Vagina (tissue), 2 donors: ENCODE results near the gene C10orf95. TPM values are rescaled to one million over a fixed set of nuclear protein-coding genes. Genes with fewer than 3 reads are reported as not detected.

ENCODE experiments used
- DNase-seq, 2 donors: peaks; one replicate each; pipeline ENCODE4 v3.0.0-alpha.2; 2017; ENCODE audit errors: extremely low spot score in 2 of 2
- H3K27ac ChIP-seq: fragments of 200-600 bp; sonication (generic); one replicate; pipeline ENCODE4 v1.5.1; 2019
- H3K27me3 ChIP-seq: fragments of 200-600 bp; sonication (generic); one replicate; pipeline ENCODE4 v1.5.1; 2019
- H3K36me3 ChIP-seq, 2 donors: fragments of 200-600 bp; sonication (generic); one replicate each; pipeline ENCODE4 v1.5.1; 2017 to 2019
- H3K4me1 ChIP-seq: fragments of 200-600 bp; sonication (generic); one replicate; pipeline ENCODE4 v1.5.1; 2019
- H3K4me3 ChIP-seq, 2 donors: fragments of 200-600 bp; sonication (generic); 1 replicate in 1 of 2; 2 replicates in 1 of 2; pipeline ENCODE4 v1.5.1; 2016 to 2019
- H3K9me3 ChIP-seq: fragments of 200-600 bp; sonication (generic); one replicate; pipeline ENCODE4 v1.5.1; 2019
- POLR2A ChIP-seq, 2 donors: fragments of 450-650 bp; IDR thresholded peaks; one replicate each; pipeline ENCODE4 v1.6.1; 2017; ENCODE audit warnings: antibody characterized with exemption in 2 of 2, mild to moderate bottlenecking in 2 of 2, moderate library complexity in 2 of 2
- POLR2AphosphoS5 ChIP-seq, 2 donors: sonication (generic); formaldehyde crosslinking; IDR thresholded peaks; one replicate each; pipeline ENCODE4 v1.9.0; 2017; ENCODE audit warnings: antibody characterized with exemption in 2 of 2, mild to moderate bottlenecking in 2 of 2, low read depth in 1 of 2; ENCODE audit not compliant: insufficient read depth in 1 of 2
- intact Hi-C: fragments of 100-400 bp; cut with DNase I; formaldehyde crosslinking; loops from one replicate; pipeline ENCODE4 v1.15.1; 2023
- total RNA-seq: library from RNA; depleted of rRNA; stranded (reverse); fragments of >200 nt; gene quantifications from one replicate; pipeline ENCODE4 v1.2.3, GENCODE V29; 2016
- TF ChIP-seq, protein P1 (sequence below), 3 experiments: fragments of 450-650 bp in 2 of 3; fragments of 200-600 bp in 1 of 3; sonication (generic) in 1 of 3; IDR thresholded peaks; one replicate each; pipeline ENCODE4 v1.5.1; 2017 to 2019; ENCODE audit warnings: antibody characterized with exemption in 3 of 3, mild to moderate bottlenecking in 2 of 3, moderate library complexity in 2 of 3

C10orf95 gene
- total RNA-seq, 1 donor from 2014 or later = not detected

DNA sequence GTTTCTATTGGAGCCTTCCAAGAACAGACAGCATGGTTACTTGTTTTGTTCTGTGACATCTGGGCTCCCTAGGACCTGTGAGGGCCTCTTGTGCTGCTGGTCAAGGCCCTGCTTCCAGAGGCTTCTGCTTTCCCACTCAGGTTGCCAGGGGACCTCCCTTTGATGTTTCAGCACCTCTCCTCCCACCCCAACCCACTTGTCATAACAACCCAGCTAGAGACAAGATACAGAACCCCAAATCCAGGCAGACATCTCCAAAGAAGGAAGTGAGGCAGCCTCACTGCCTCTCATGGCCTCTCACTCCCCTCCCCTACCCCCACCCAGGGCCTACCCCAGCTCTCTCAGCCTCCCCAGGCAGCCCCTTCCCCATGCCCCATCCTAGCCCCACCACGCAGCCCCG lies 44.5 kb downstream of the C10orf95 start:
- intact Hi-C loops = no loop called here

DNA sequence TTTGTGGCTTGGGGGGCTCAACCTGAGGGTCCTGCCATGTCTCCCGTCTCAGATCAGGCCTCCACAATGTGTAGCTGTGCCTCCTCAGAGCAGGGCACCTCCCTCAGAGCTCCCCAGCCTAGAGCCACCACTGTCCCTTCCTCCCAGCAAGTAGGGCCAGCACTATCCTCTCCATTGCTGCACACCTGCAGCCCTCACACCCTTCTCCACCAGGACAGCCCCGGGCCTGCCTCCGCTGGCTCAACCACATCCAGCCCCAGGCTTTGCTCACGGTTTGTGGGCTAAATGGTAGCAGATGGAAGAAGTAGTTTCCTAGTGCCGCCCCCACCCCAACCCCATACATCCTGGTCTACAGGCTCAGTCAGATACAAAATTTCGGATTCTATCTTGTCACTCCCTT lies 45.7 kb downstream of the C10orf95 start:
- Histone ChIP-seq H3K4me1 (peaks cover 23% of the 10 kb centered on the region), H3K36me3 (no peaks in the 10 kb centered on the region)
- intact Hi-C loops = no loop called here

More for the DNA sequence above, 44.5 kb downstream of the C10orf95 start:
- H3K36me3 ChIP-seq = no peaks in the 10 kb centered on the region
- H3K4me1 ChIP-seq = peaks cover 27% of the 10 kb centered on the region
- TF ChIP-seq POLR2AphosphoS5 (IDR thresholded peaks at IDR 0.05; ENCODE audit: insufficient read depth in 1 of 2, low read depth in 1 of 2) = peak in 1 of 2 donors; percentile 16
- TF ChIP-seq, protein P1, sequence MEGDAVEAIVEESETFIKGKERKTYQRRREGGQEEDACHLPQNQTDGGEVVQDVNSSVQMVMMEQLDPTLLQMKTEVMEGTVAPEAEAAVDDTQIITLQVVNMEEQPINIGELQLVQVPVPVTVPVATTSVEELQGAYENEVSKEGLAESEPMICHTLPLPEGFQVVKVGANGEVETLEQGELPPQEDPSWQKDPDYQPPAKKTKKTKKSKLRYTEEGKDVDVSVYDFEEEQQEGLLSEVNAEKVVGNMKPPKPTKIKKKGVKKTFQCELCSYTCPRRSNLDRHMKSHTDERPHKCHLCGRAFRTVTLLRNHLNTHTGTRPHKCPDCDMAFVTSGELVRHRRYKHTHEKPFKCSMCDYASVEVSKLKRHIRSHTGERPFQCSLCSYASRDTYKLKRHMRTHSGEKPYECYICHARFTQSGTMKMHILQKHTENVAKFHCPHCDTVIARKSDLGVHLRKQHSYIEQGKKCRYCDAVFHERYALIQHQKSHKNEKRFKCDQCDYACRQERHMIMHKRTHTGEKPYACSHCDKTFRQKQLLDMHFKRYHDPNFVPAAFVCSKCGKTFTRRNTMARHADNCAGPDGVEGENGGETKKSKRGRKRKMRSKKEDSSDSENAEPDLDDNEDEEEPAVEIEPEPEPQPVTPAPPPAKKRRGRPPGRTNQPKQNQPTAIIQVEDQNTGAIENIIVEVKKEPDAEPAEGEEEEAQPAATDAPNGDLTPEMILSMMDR (IDR thresholded peaks at IDR 0.05) = no peak
- H3K4me3 ChIP-seq = no peak overlapping the region
- no peaks in the 10 kb centered on the region for H3K9me3 ChIP-seq
- no peak overlapping the region for H3K27ac ChIP-seq
- DNase-seq = no peak
- peaks cover 6% of the 10 kb centered on the region for H3K27me3 ChIP-seq

DNA sequence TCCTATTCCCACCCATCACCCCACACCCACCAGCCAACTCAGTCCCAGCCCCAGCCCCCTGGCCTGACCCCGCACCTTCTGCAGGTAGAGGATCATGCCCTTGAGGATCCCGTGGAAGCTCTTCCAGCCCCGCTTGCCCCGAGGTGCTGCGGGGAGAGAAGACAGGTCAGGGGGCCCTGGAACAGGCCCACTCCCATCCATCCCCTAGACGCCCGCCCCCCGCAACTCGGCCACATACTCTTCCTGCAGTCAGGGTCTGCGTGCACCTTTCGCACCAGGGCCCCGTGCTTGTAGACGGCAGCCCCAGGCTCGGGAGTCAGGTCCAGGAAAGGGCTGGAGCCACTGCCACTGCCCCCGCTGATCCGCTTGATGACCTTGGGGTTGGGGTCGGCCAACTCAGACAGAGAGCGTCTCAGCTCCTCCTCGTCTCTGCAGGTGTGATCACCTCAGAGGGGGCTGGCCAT lies 46.2 kb downstream of the C10orf95 start:
- Histone ChIP-seq H3K4me1 (peaks cover 20% of the 10 kb centered on the region), H3K27ac (no peak overlapping the region), H3K4me3 (no peak overlapping the region), H3K9me3 (no peaks in the 10 kb centered on the region), H3K27me3 (peaks cover under 1% of the 10 kb centered on the region), H3K36me3 (no peaks in the 10 kb centered on the region)
- no peak for DNase-seq
- TF ChIP-seq, protein P1 (IDR thresholded peaks at IDR 0.05) = no peak
- TF ChIP-seq POLR2A (IDR thresholded peaks at IDR 0.05) = no peak
- no peak for TF ChIP-seq POLR2AphosphoS5 (IDR thresholded peaks at IDR 0.05; ENCODE audit: insufficient read depth in 1 of 2, low read depth in 1 of 2)
- intact Hi-C loops = no loop called here

More for the DNA sequence above, 45.7 kb downstream of the C10orf95 start:
- H3K9me3 ChIP-seq = no peaks in the 10 kb centered on the region
- DNase-seq = no peak
- no peak overlapping the region for H3K4me3 ChIP-seq
- peaks cover 5% of the 10 kb centered on the region for H3K27me3 ChIP-seq
- H3K27ac ChIP-seq = no peak overlapping the region
- TF ChIP-seq POLR2A (IDR thresholded peaks at IDR 0.05) = no peak
- TF ChIP-seq, protein P1 (IDR thresholded peaks at IDR 0.05) = no peak
- TF ChIP-seq POLR2AphosphoS5 (IDR thresholded peaks at IDR 0.05; ENCODE audit: insufficient read depth in 1 of 2, low read depth in 1 of 2) = no peak

DNA sequence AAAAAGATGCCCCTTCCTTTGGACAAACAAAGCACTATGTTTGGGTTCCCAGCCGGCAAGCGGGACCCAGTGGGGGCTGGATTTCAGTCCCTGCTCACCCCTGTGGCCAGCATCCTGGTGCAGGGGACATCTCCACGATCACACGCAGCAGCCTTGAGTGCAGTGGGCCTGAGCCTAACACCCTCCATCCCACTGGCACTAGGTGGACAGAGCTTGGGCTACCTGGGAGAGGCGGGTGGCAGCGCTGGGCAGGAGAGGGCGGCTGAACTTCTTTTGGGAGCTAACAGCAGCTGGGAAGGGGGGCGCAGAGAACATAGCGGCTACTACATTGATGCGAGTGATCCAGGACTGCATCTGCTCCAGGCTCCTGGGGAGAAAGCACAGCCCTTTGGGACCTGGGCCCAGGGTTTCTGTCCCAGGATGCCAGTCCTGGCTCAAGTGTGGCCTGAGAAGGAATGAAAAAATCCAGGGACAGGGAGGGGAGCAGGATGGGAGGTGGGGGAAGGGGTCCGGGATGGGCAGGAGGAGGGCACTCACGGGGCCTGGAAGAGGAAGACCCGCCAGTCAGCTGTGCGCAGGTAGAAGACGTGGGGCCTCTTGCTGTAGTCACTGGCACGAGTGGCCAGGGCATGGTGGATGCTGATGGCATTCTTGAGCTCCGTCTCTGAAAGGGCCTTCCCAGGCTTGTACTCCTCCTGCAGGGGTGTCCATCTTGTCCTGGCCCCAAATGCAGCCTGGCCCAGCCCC lies 46.8 kb downstream of the C10orf95 start:
- no peaks in the 10 kb centered on the region for H3K36me3 ChIP-seq
- TF ChIP-seq POLR2AphosphoS5 (IDR thresholded peaks at IDR 0.05; ENCODE audit: insufficient read depth in 1 of 2, low read depth in 1 of 2) (no peak), POLR2A (IDR thresholded peaks at IDR 0.05) (no peak)
- TF ChIP-seq, protein P1 (IDR thresholded peaks at IDR 0.05) = no peak
- no peaks in the 10 kb centered on the region for H3K27me3 ChIP-seq
- intact Hi-C loops = no loop called here
- no peak overlapping the region for H3K4me3 ChIP-seq
- peaks cover 20% of the 10 kb centered on the region for H3K4me1 ChIP-seq
- no peak for DNase-seq
- H3K9me3 ChIP-seq = no peaks in the 10 kb centered on the region
- H3K27ac ChIP-seq = no peak overlapping the region

DNA sequence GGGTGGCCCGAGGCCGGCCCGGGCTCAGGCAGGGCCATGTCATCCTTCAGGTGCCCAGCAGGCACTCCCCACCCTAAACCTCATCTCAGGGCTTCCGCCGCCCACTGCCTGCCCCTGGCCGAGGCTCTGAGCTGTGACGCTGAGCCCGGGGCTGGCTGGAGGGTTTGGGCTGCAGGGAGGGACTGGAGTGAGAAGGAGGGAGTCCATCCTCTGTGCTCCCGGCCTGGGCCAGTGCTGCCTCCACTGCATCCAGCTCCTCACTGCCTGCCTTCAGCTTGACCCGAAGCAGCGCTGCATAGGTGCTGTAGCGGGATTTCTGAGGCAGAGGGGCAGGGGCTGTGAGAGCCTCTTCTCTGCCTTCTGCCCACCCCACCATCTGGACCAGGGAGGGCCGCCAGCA lies 48.2 kb downstream of the C10orf95 start:
- Histone ChIP-seq H3K4me1 (peaks cover 20% of the 10 kb centered on the region), H3K9me3 (no peaks in the 10 kb centered on the region), H3K27ac (no peak overlapping the region), H3K4me3 (no peak overlapping the region), H3K36me3 (peaks cover 0 to 3% of the 10 kb centered on the region in 2 donors), H3K27me3 (no peaks in the 10 kb centered on the region)
- TF ChIP-seq POLR2AphosphoS5 (IDR thresholded peaks at IDR 0.05; ENCODE audit: insufficient read depth in 1 of 2, low read depth in 1 of 2) = no peak
- TF ChIP-seq, protein P1 (IDR thresholded peaks at IDR 0.05) = no peak
- TF ChIP-seq POLR2A (IDR thresholded peaks at IDR 0.05) = no peak
- intact Hi-C loops = no loop called here
- DNase-seq = no peak
